Activated CD4-positive, alpha-beta memory T cell treated with anti-CD3 and anti-CD28 coated beads for 36 hours (primary cell): ENCODE measurements around the gene ACOX3. TPM values are rescaled to one million over a fixed set of nuclear protein-coding genes. Genes with fewer than 3 reads are reported as not detected.

Source experiments
- CTCF ChIA-PET: fragments of 350-600 bp; sonication (Branson Sonifier 250); formaldehyde crosslinking; loops from one replicate; lab custom pipeline; 2021; ENCODE audit warnings: antibody characterized with exemption, inconsistent platforms; lab: Charles Lee
- POLR2A ChIA-PET: fragments of 350-600 bp; sonication (Branson Sonifier 250); formaldehyde crosslinking; loops from one replicate; lab custom pipeline; 2021; ENCODE audit warnings: antibody characterized with exemption; lab: Charles Lee
- DNase-seq: peaks from one replicate; pipeline ENCODE4 v3.0.0-alpha.2; 2020
- H3K27ac Mint-ChIP-seq: one replicate; pipeline ENCODE4 v1.8.0; 2021; ENCODE audit warnings: mixed read lengths
- H3K27me3 Mint-ChIP-seq: one replicate; pipeline ENCODE4 v1.8.0; 2021; ENCODE audit warnings: mixed read lengths
- H3K36me3 Mint-ChIP-seq: one replicate; pipeline ENCODE4 v1.8.0; 2021; ENCODE audit warnings: mixed read lengths
- H3K4me1 Mint-ChIP-seq: one replicate; pipeline ENCODE4 v1.8.0; 2021; ENCODE audit warnings: low read depth, mixed read lengths
- H3K4me3 Mint-ChIP-seq: one replicate; pipeline ENCODE4 v1.8.0; 2021; ENCODE audit warnings: mild to moderate bottlenecking, mixed read lengths
- H3K9me3 Mint-ChIP-seq: one replicate; pipeline ENCODE4 v1.8.0; 2021; ENCODE audit warnings: mixed read lengths
- intact Hi-C: fragments of 100-400 bp; cut with micrococcal nuclease; formaldehyde crosslinking; loops from one replicate; pipeline ENCODE4 v1.15.1; 2023
- total RNA-seq, 2 experiments: library from RNA; stranded (reverse); gene quantifications; one replicate each; pipeline ENCODE4 v1.2.3, GENCODE V29; 2021

Gene ACOX3
- total RNA-seq, 2 experiments from 2014 or later: 42.3 to 45.8 TPM

DNA sequence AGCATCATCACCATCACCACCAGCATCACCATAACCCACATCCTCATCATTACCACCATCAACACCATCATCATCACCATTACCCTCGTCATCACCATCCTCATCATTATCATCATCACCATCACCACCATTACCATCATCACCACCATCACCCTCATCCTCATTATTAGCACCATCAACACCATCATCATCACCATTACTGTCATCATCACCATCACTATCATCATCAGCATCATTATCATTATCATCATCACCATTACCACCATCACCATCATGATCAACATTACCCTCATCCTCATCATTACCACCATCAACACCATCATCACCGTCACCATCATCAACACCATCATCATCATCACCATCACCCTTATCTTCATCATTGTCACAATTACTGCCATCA is 119.3 kb downstream of the ACOX3 start:
- Mint-ChIP-seq H3K4me1 (no peaks in the 10 kb centered on the region), H3K36me3 (no peaks in the 10 kb centered on the region), H3K27ac (no peak overlapping the region), H3K9me3 (no peaks in the 10 kb centered on the region), H3K4me3 (no peak overlapping the region), H3K27me3 (no peaks in the 10 kb centered on the region)
- intact Hi-C loops: no loop called here
- POLR2A ChIA-PET: no interaction called here
- CTCF ChIA-PET: no interaction called here
- DNase-seq: no peak

GRCh38 chr4:8320386-8320750 is 120.2 kb downstream of the ACOX3 start:
- H3K4me3 Mint-ChIP-seq: no peak overlapping the region
- no peak overlapping the region for H3K27ac Mint-ChIP-seq
- no peaks in the 10 kb centered on the region for H3K27me3 Mint-ChIP-seq
- intact Hi-C loops: no loop called here
- no peaks in the 10 kb centered on the region for H3K4me1 Mint-ChIP-seq
- H3K9me3 Mint-ChIP-seq: no peaks in the 10 kb centered on the region
- H3K36me3 Mint-ChIP-seq: no peaks in the 10 kb centered on the region
- peak; percentile 9 for DNase-seq
- POLR2A ChIA-PET: no interaction called here
- CTCF ChIA-PET: no interaction called here

DNA sequence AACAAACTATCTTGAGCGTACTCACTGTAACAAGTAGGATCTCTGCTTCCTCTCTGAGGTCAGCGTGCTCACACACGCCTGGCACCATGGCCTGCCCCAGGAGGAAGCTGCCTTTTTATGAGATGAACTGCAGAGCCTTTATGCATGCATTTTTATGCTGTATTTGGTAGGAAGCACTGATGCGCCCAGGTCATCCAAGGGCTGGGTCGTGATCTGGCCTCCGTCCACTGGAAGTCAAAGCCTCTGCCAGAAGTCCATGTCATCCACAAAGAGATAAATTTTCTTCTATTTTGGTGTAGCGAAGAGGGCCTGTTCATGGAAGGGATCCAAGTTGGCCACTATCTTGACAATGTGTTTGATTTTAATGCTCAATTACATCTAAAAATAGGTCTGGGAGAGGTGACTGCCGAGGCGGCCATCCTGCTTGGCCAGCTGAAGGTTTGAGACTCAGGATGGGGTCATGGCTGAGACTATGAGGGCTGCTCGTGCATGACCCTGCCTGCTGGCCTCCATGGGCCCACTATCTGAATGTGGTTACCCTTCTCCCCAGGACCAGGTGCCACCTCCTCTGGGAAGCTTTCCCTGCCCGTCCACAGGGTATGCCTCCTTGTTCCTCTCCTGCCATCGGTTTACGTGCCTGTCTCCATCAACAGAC is 120.7 kb downstream of the ACOX3 start:
- H3K36me3 Mint-ChIP-seq: no peaks in the 10 kb centered on the region
- POLR2A ChIA-PET: no interaction called here
- H3K4me3 Mint-ChIP-seq: no peak overlapping the region
- H3K27me3 Mint-ChIP-seq: no peaks in the 10 kb centered on the region
- no peak overlapping the region for H3K27ac Mint-ChIP-seq
- CTCF ChIA-PET: no interaction called here
- no peaks in the 10 kb centered on the region for H3K9me3 Mint-ChIP-seq
- peak; percentile 3 for DNase-seq
- intact Hi-C loops: no loop called here
- no peaks in the 10 kb centered on the region for H3K4me1 Mint-ChIP-seq

GRCh38 chr4:8319061-8319460 is 121.5 kb downstream of the ACOX3 start:
- intact Hi-C loops: no loop called here

DNA sequence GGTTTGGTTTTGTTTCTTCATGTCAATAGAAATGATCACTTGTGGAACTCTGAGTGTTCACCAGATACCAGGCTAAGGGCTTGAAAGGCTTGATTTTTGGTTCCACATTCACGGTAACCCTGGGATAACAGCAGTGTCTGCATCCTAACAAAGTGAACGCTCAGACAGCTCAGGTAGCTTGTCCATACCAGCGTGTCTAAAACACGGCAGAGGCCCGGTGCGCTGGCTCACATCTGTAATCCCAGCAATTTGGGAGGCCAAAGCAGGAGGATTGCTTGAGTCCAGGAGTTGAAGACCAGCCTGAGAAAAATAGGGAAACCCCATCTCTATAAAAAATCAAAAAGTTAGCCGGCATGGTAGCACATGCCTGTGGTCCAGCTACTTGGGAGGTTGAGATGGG is 122.0 kb downstream of the ACOX3 start:
- Mint-ChIP-seq H3K36me3 (no peaks in the 10 kb centered on the region), H3K27me3 (no peaks in the 10 kb centered on the region), H3K27ac (no peak overlapping the region), H3K4me3 (no peak overlapping the region), H3K4me1 (no peaks in the 10 kb centered on the region), H3K9me3 (no peaks in the 10 kb centered on the region)
- no peak for DNase-seq
- ChIA-PET POLR2A (no interaction called here), CTCF (no interaction called here)
- intact Hi-C loops: no loop called here

More at GRCh38 chr4:8319061-8319460, 121.5 kb downstream of the ACOX3 start:
- ChIA-PET CTCF (no interaction called here), POLR2A (no interaction called here)
- no peaks in the 10 kb centered on the region for H3K4me1 Mint-ChIP-seq
- no peak for DNase-seq
- no peaks in the 10 kb centered on the region for H3K36me3 Mint-ChIP-seq
- H3K4me3 Mint-ChIP-seq: no peak overlapping the region
- H3K9me3 Mint-ChIP-seq: no peaks in the 10 kb centered on the region
- no peak overlapping the region for H3K27ac Mint-ChIP-seq
- H3K27me3 Mint-ChIP-seq: no peaks in the 10 kb centered on the region

DNA sequence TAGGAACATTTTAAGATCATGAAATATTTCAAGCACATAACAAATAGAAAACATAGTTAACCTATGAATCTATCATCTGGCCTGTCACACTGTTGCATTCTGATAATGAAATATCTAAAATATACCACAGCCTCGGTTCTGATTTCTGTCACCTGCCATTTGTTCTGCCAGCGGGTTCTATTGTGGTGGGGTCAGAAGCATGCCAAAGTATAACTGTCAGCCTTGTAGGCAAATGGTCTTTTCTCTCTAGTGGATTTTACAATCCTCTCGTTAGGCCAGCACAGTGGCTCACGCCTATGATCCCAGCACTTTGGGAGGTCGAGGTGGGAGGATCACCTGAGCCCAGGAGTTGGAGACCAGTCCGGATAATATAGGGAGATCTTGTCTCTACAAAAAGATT is 123.0 kb downstream of the ACOX3 start:
- intact Hi-C loops: no loop called here
- no peaks in the 10 kb centered on the region for H3K9me3 Mint-ChIP-seq
- H3K27me3 Mint-ChIP-seq: peaks cover 1% of the 10 kb centered on the region

DNA sequence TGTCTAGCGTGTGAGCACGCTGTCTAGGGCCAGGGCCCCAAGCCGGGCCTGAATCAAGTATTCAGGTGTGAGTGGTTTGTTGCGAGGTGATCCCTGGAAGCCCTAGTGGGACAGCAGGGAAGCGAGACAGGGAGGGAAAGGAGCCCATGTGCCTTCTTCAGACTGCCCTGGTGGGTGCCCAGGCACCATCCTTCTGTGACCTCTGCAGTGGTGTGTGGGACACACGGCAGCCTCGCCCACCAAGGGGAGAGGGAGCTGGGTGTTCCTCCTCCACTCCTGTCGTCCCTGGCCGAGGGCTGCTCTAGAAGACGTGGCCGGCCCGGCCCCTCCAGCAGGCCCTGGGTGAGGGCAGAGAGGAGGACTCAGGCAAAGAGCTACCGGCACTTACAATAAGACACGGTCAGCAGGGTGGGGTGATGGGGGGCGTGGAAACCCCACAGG is 123.6 kb downstream of the ACOX3 start:
- POLR2A ChIA-PET: no interaction called here
- intact Hi-C loops: no loop called here

More for the DNA sequence above, 123.0 kb downstream of the ACOX3 start:
- DNase-seq: no peak
- H3K36me3 Mint-ChIP-seq: no peaks in the 10 kb centered on the region
- no peaks in the 10 kb centered on the region for H3K4me1 Mint-ChIP-seq
- POLR2A ChIA-PET: no interaction called here
- CTCF ChIA-PET: no interaction called here
- no peak overlapping the region for H3K4me3 Mint-ChIP-seq
- H3K27ac Mint-ChIP-seq: no peak overlapping the region

More for the DNA sequence above, 123.6 kb downstream of the ACOX3 start:
- Mint-ChIP-seq H3K4me3 (no peak overlapping the region), H3K9me3 (no peaks in the 10 kb centered on the region), H3K27ac (no peak overlapping the region), H3K36me3 (no peaks in the 10 kb centered on the region), H3K27me3 (peaks cover 3% of the 10 kb centered on the region), H3K4me1 (no peaks in the 10 kb centered on the region)
- DNase-seq: peak; percentile 4
- CTCF ChIA-PET: no interaction called here

Other genes starting within 250 kb of the ACOX3 start
- gene SH3TC1, start 241.4 kb downstream of the ACOX3 start, total RNA-seq: 10 to 100 TPM; 28.5 to 28.8 TPM
- gene HTRA3, start 171.0 kb downstream of the ACOX3 start, total RNA-seq: not detected
- 10 to 100 TPM; 24.1 to 29.2 TPM for gene TRMT44, start 54 bp upstream of the ACOX3 start, total RNA-seq
- not detected for gene GPR78, start 139.7 kb upstream of the ACOX3 start, total RNA-seq
- gene CPZ, start 152.0 kb upstream of the ACOX3 start, total RNA-seq: not detected